Gastrocnemius medialis (tissue), 4 donors: ENCODE data around the gene CD63. TPM values are rescaled to one million over a fixed set of nuclear protein-coding genes. Genes with fewer than 3 reads are reported as not detected.

Experiments
- ATAC-seq, 2 donors: fragments of 150-250 bp; one replicate each; pipeline ENCODE4 v1.9.1; 2016
- DNase-seq, 2 donors: peaks; one replicate each; pipeline ENCODE4 v3.0.0-alpha.2; 2019
- H3K27ac ChIP-seq, 4 donors: fragments of 200-600 bp; sonication (generic); 1 replicate in 1 of 4; 2 replicates in 3 of 4; pipeline ENCODE4 v1.5.1; 2016 to 2018; ENCODE audit warnings: mild to moderate bottlenecking in 2 of 4, moderate library complexity in 1 of 4
- H3K27me3 ChIP-seq, 3 donors: fragments of 200-600 bp; sonication (generic) in 2 of 3; 1 replicate in 1 of 3; 2 replicates in 2 of 3; pipeline versions ENCODE4 v1.5.1 to v1.6.0; 2016 to 2019; ENCODE audit warnings: mild to moderate bottlenecking in 1 of 3, moderate library complexity in 1 of 3
- H3K36me3 ChIP-seq, 2 donors: fragments of 200-600 bp; sonication (generic) in 1 of 2; one replicate each; pipeline ENCODE4 v1.5.1; 2017 to 2018
- H3K4me1 ChIP-seq, 2 donors: fragments of 200-600 bp; sonication (generic) in 1 of 2; one replicate each; pipeline ENCODE4 v1.5.1; 2016 to 2017; ENCODE audit warnings: mild to moderate bottlenecking in 2 of 2
- H3K4me3 ChIP-seq, 4 donors: fragments of 200-600 bp; sonication (generic) in 3 of 4; 1 replicate in 1 of 4; 2 replicates in 3 of 4; pipeline ENCODE4 v1.5.1; 2016 to 2019; ENCODE audit warnings: mild to moderate bottlenecking in 2 of 4
- H3K9me3 ChIP-seq, 3 donors: fragments of 200-600 bp; sonication (generic) in 2 of 3; 1 replicate in 1 of 3; 2 replicates in 2 of 3; pipeline ENCODE4 v1.5.1; 2016 to 2019
- CTCF ChIP-seq, 5 experiments: fragments of 450-650 bp in 3 of 5; fragments of 200-600 bp in 2 of 5; sonication (generic) in 2 of 5; IDR thresholded peaks in 4 of 5; conservative IDR thresholded peaks in 1 of 5; 1 replicate in 4 of 5; 2 replicates in 1 of 5; pipeline ENCODE4 v1.5.1; 2016 to 2019; ENCODE audit warnings: antibody characterized with exemption in 5 of 5, mild to moderate bottlenecking in 3 of 5, moderate library complexity in 3 of 5
- POLR2A ChIP-seq, 2 donors: fragments of 450-650 bp; IDR thresholded peaks; one replicate each; pipeline ENCODE4 v1.6.1; 2017; ENCODE audit warnings: antibody characterized with exemption in 2 of 2, mild to moderate bottlenecking in 2 of 2, moderate library complexity in 2 of 2
- in situ Hi-C, 4 donors: fragments of 200-750 bp; cut with MboI; loops; one replicate each; pipeline versions ENCODE4 v1.15.0 to v1.8.0; 2017; ENCODE audit warnings: low sequenced_read_pairs in 4 of 4
- intact Hi-C: fragments of 100-400 bp; cut with DNase I; formaldehyde crosslinking; loops from one replicate; pipeline ENCODE4 v1.15.1; 2023; ENCODE audit warnings: low total_unique reads
- total RNA-seq, 4 donors: library from RNA; depleted of rRNA; stranded (reverse); fragments of >200 nt; gene quantifications; one replicate each; pipeline versions ENCODE4 v1.1.0 to v1.2.3, GENCODE V29; 2016

The CD63 gene
- total RNA-seq, 4 donors from 2014 or later: 423 to 1,107 (median 634) TPM

- H3K4me3 ChIP-seq: no peak overlapping the region
- in situ Hi-C loops: loop anchor here (5.0 to 10.0 kb wide), 4 partner anchors 80 to 205 kb away; partner anchors contain the start of genes DNAJC14 (in 1 of the 4), ORMDL2 (in 1 of the 4) and SARNP (in 1 of the 4)
These were observed 8.2 kb upstream of the CD63 start for GRCh38 chr12:55736780-55737580.

GRCh38 chr12:55736076-55736475 is 7.3 kb upstream of the CD63 start:
- Histone ChIP-seq H3K9me3 (no peaks in the 10 kb centered on the region), H3K4me3 (no peak overlapping the region), H3K4me1 (peaks cover 6 to 11% of the 10 kb centered on the region in 2 donors), H3K27me3 (no peaks in the 10 kb centered on the region), H3K27ac (no peak overlapping the region), H3K36me3 (no peaks in the 10 kb centered on the region)
- DNase-seq (no peak), ATAC-seq (no peak)
- no peak for TF ChIP-seq POLR2A (IDR thresholded peaks at IDR 0.05)
- TF ChIP-seq CTCF (IDR thresholded peaks at IDR 0.05 in 4 of 5, conservative IDR thresholded peaks at IDR 0.05 in 1 of 5): no peak
- intact Hi-C loops: no loop called here
- in situ Hi-C loops: loop anchor here (5.0 to 10.0 kb wide), 4 partner anchors 81 to 206 kb away; partner anchors contain the start of genes DNAJC14 (in 1 of the 4), ORMDL2 (in 1 of the 4) and SARNP (in 1 of the 4)

More at GRCh38 chr12:55736780-55737580, 8.2 kb upstream of the CD63 start:
- H3K4me1 ChIP-seq: peaks cover 6 to 11% of the 10 kb centered on the region in 2 donors
- H3K27ac ChIP-seq: no peak overlapping the region
- intact Hi-C loops: no loop called here
- H3K27me3 ChIP-seq: no peaks in the 10 kb centered on the region
- no peaks in the 10 kb centered on the region for H3K9me3 ChIP-seq
- ATAC-seq: peak; percentile 43 to 70
- TF ChIP-seq CTCF (IDR thresholded peaks at IDR 0.05 in 4 of 5, conservative IDR thresholded peaks at IDR 0.05 in 1 of 5): peak; percentile 45 to 72 (median 66)
- TF ChIP-seq POLR2A (IDR thresholded peaks at IDR 0.05): no peak
- peak in 1 of 2 donors; percentile 50 for DNase-seq
- no peaks in the 10 kb centered on the region for H3K36me3 ChIP-seq

- in situ Hi-C loops: loop anchor here in 1 of 4 donors (10.0 kb wide), 1 partner anchor 90 kb away; the partner anchor contains the start of gene DNAJC14
These were observed 5.8 kb upstream of the CD63 start for GRCh38 chr12:55734595-55734994.

GRCh38 chr12:55733858-55734257 is 5.0 kb upstream of the CD63 start:
- no peak for DNase-seq
- peaks cover 17 to 19% of the 10 kb centered on the region in 2 donors for H3K4me1 ChIP-seq

More at GRCh38 chr12:55734595-55734994, 5.8 kb upstream of the CD63 start:
- H3K4me3 ChIP-seq: no peak overlapping the region
- ATAC-seq: no peak
- no peak for DNase-seq
- H3K27ac ChIP-seq: no peak overlapping the region
- no peak for TF ChIP-seq POLR2A (IDR thresholded peaks at IDR 0.05)
- no peak for TF ChIP-seq CTCF (IDR thresholded peaks at IDR 0.05 in 4 of 5, conservative IDR thresholded peaks at IDR 0.05 in 1 of 5)
- intact Hi-C loops: no loop called here
- peaks cover 17 to 19% of the 10 kb centered on the region in 2 donors for H3K4me1 ChIP-seq
- H3K36me3 ChIP-seq: no peaks in the 10 kb centered on the region
- no peaks in the 10 kb centered on the region for H3K27me3 ChIP-seq
- no peaks in the 10 kb centered on the region for H3K9me3 ChIP-seq

More at GRCh38 chr12:55733858-55734257, 5.0 kb upstream of the CD63 start:
- H3K27me3 ChIP-seq: no peaks in the 10 kb centered on the region
- no peak overlapping the region for H3K4me3 ChIP-seq
- intact Hi-C loops: no loop called here
- H3K9me3 ChIP-seq: no peaks in the 10 kb centered on the region
- TF ChIP-seq CTCF (IDR thresholded peaks at IDR 0.05 in 4 of 5, conservative IDR thresholded peaks at IDR 0.05 in 1 of 5): no peak
- no peak for TF ChIP-seq POLR2A (IDR thresholded peaks at IDR 0.05)
- ATAC-seq: no peak
- no peaks in the 10 kb centered on the region for H3K36me3 ChIP-seq
- H3K27ac ChIP-seq: no peak overlapping the region
- in situ Hi-C loops: loop anchor here in 1 of 4 donors (10.0 kb wide), 1 partner anchor 91 kb away; the partner anchor contains the start of gene DNAJC14
